ENCODE data around the gene CSPG5. TPM values are rescaled to one million over a fixed set of nuclear protein-coding genes. Genes with fewer than 3 reads are reported as not detected.

CSPG5 gene
- total and polyA plus RNA-seq, 4 donors: 0.33 to 7.0 (median 0.65) TPM

GRCh38 chr3:47612178-47612577 lies 33.5 kb upstream of the CSPG5 start:
- no peak overlapping the region for H3K4me3 ChIP-seq (ENCODE audit: low read length in 2 of 2)
- no peak for DNase-seq
- H3K4me1 ChIP-seq (ENCODE audit: control insufficient read depth in 1 of 2, insufficient read depth in 2 of 2, low read length in 2 of 2): peaks cover 0 to 10% of the 10 kb centered on the region in 2 donors
- peak; percentile 76 for ATAC-seq (ENCODE audit: low FRiP score)
- no peaks in the 10 kb centered on the region for H3K27me3 ChIP-seq (ENCODE audit: control insufficient read depth in 1 of 2, insufficient read depth in 2 of 2, low read length in 1 of 2)
- H3K9me3 ChIP-seq (ENCODE audit: control insufficient read depth, low read length): no peaks in the 10 kb centered on the region
- intact Hi-C loops (cut with DNase I): loop anchor here in 1 of 2 donors (5.0 kb wide), 1 partner anchor 190 kb away; the partner anchor contains the start of gene DHX30
- no peak overlapping the region for H3K27ac ChIP-seq (ENCODE audit: low read depth in 1 of 2, low read length in 2 of 2)
- H3K36me3 ChIP-seq (ENCODE audit: control insufficient read depth in 1 of 2, insufficient read depth in 2 of 2, low read length in 1 of 2): peaks cover 3% of the 10 kb centered on the region in 2 donors

- 16 to 27% methylated on average over 2 of the region's 2 CpGs for WGBS, 2 donors
- H3K27me3 ChIP-seq (ENCODE audit: control insufficient read depth in 1 of 2, insufficient read depth in 2 of 2, low read length in 1 of 2): no peaks in the 10 kb centered on the region
- H3K36me3 ChIP-seq (ENCODE audit: control insufficient read depth in 1 of 2, insufficient read depth in 2 of 2, low read length in 1 of 2): peaks cover 3% of the 10 kb centered on the region in 2 donors
- ATAC-seq (ENCODE audit: low FRiP score) (peak; percentile 11), DNase-seq (no peak)
- peak overlapping the region in 1 of 2 donors; percentile 80 for H3K27ac ChIP-seq (ENCODE audit: low read depth in 1 of 2, low read length in 2 of 2)
- H3K4me1 ChIP-seq (ENCODE audit: control insufficient read depth in 1 of 2, insufficient read depth in 2 of 2, low read length in 2 of 2): peaks cover 0 to 10% of the 10 kb centered on the region in 2 donors
- H3K9me3 ChIP-seq (ENCODE audit: control insufficient read depth, low read length): no peaks in the 10 kb centered on the region
- H3K4me3 ChIP-seq (ENCODE audit: low read length in 2 of 2): no peak overlapping the region
- intact Hi-C loops (cut with DNase I): loop anchor here in 1 of 2 donors (5.0 kb wide), 1 partner anchor 191 kb away; the partner anchor contains the start of gene DHX30
Measured at GRCh38 chr3:47611576-47611975, 32.9 kb upstream of the CSPG5 start.

- H3K9me3 ChIP-seq (ENCODE audit: control insufficient read depth, low read length): no peaks in the 10 kb centered on the region
- peaks cover 0 to 10% of the 10 kb centered on the region in 2 donors for H3K4me1 ChIP-seq (ENCODE audit: control insufficient read depth in 1 of 2, insufficient read depth in 2 of 2, low read length in 2 of 2)
- H3K4me3 ChIP-seq (ENCODE audit: low read length in 2 of 2): no peak overlapping the region
- ATAC-seq (ENCODE audit: low FRiP score) (no peak), DNase-seq (no peak)
- H3K36me3 ChIP-seq (ENCODE audit: control insufficient read depth in 1 of 2, insufficient read depth in 2 of 2, low read length in 1 of 2): peaks cover 3% of the 10 kb centered on the region in 2 donors
- WGBS, 2 donors: 20 to 27% methylated on average over 3 of the region's 3 CpGs
- no peaks in the 10 kb centered on the region for H3K27me3 ChIP-seq (ENCODE audit: control insufficient read depth in 1 of 2, insufficient read depth in 2 of 2, low read length in 1 of 2)
- intact Hi-C loops (cut with DNase I): loop anchor here in 1 of 2 donors (5.0 kb wide), 1 partner anchor 192 kb away; the partner anchor contains the start of gene DHX30
- H3K27ac ChIP-seq (ENCODE audit: low read depth in 1 of 2, low read length in 2 of 2): no peak overlapping the region
Measured at GRCh38 chr3:47610583-47610982, 31.9 kb upstream of the CSPG5 start.

- H3K4me3 ChIP-seq (ENCODE audit: low read length in 2 of 2): no peak overlapping the region
- 69 to 81% methylated on average over 2 of the region's 2 CpGs for WGBS, 2 donors
- no peaks in the 10 kb centered on the region for H3K9me3 ChIP-seq (ENCODE audit: control insufficient read depth, low read length)
- no peaks in the 10 kb centered on the region for H3K27me3 ChIP-seq (ENCODE audit: control insufficient read depth in 1 of 2, insufficient read depth in 2 of 2, low read length in 1 of 2)
- no peak overlapping the region for H3K27ac ChIP-seq (ENCODE audit: low read depth in 1 of 2, low read length in 2 of 2)
- peaks cover 0 to 6% of the 10 kb centered on the region in 2 donors for H3K4me1 ChIP-seq (ENCODE audit: control insufficient read depth in 1 of 2, insufficient read depth in 2 of 2, low read length in 2 of 2)
- no peak for DNase-seq
- H3K36me3 ChIP-seq (ENCODE audit: control insufficient read depth in 1 of 2, insufficient read depth in 2 of 2, low read length in 1 of 2): peaks cover 3% of the 10 kb centered on the region in 2 donors
- no peak for ATAC-seq (ENCODE audit: low FRiP score)
- intact Hi-C loops (cut with DNase I): no loop called here
Measured at GRCh38 chr3:47607335-47607734, 28.7 kb upstream of the CSPG5 start.

- ATAC-seq (ENCODE audit: low FRiP score): no peak
- no peaks in the 10 kb centered on the region for H3K4me1 ChIP-seq (ENCODE audit: control insufficient read depth in 1 of 2, insufficient read depth in 2 of 2, low read length in 2 of 2)
- WGBS, 2 donors: 76 to 81% methylated on average over 5 of the region's 5 CpGs
- peaks cover 3% of the 10 kb centered on the region in 2 donors for H3K36me3 ChIP-seq (ENCODE audit: control insufficient read depth in 1 of 2, insufficient read depth in 2 of 2, low read length in 1 of 2)
- H3K9me3 ChIP-seq (ENCODE audit: control insufficient read depth, low read length): no peaks in the 10 kb centered on the region
- no peak overlapping the region for H3K27ac ChIP-seq (ENCODE audit: low read depth in 1 of 2, low read length in 2 of 2)
- no peaks in the 10 kb centered on the region for H3K27me3 ChIP-seq (ENCODE audit: control insufficient read depth in 1 of 2, insufficient read depth in 2 of 2, low read length in 1 of 2)
- no peak for DNase-seq
- H3K4me3 ChIP-seq (ENCODE audit: low read length in 2 of 2): no peak overlapping the region
- intact Hi-C loops (cut with DNase I): no loop called here
Measured at GRCh38 chr3:47606165-47606564, 27.5 kb upstream of the CSPG5 start.

GRCh38 chr3:47605652-47606051 lies 27.0 kb upstream of the CSPG5 start:
- DNase-seq (no peak), ATAC-seq (ENCODE audit: low FRiP score) (no peak)
- Histone ChIP-seq H3K27me3 (ENCODE audit: control insufficient read depth in 1 of 2, insufficient read depth in 2 of 2, low read length in 1 of 2) (no peaks in the 10 kb centered on the region), H3K4me3 (ENCODE audit: low read length in 2 of 2) (no peak overlapping the region), H3K36me3 (ENCODE audit: control insufficient read depth in 1 of 2, insufficient read depth in 2 of 2, low read length in 1 of 2) (peaks cover 3% of the 10 kb centered on the region in 2 donors), H3K4me1 (ENCODE audit: control insufficient read depth in 1 of 2, insufficient read depth in 2 of 2, low read length in 2 of 2) (no peaks in the 10 kb centered on the region), H3K9me3 (ENCODE audit: control insufficient read depth, low read length) (no peaks in the 10 kb centered on the region), H3K27ac (ENCODE audit: low read depth in 1 of 2, low read length in 2 of 2) (no peak overlapping the region)
- intact Hi-C loops (cut with DNase I): no loop called here
- 3 to 6% methylated on average over 2 of the region's 2 CpGs for WGBS, 2 donors

- H3K9me3 ChIP-seq (ENCODE audit: control insufficient read depth, low read length): no peaks in the 10 kb centered on the region
- no peaks in the 10 kb centered on the region for H3K4me1 ChIP-seq (ENCODE audit: control insufficient read depth in 1 of 2, insufficient read depth in 2 of 2, low read length in 2 of 2)
- no peak overlapping the region for H3K27ac ChIP-seq (ENCODE audit: low read depth in 1 of 2, low read length in 2 of 2)
- H3K27me3 ChIP-seq (ENCODE audit: control insufficient read depth in 1 of 2, insufficient read depth in 2 of 2, low read length in 1 of 2): no peaks in the 10 kb centered on the region
- intact Hi-C loops (cut with DNase I): no loop called here
- no peak for DNase-seq
- H3K36me3 ChIP-seq (ENCODE audit: control insufficient read depth in 1 of 2, insufficient read depth in 2 of 2, low read length in 1 of 2): peaks cover 0 to 4% of the 10 kb centered on the region in 2 donors
- WGBS, 2 donors: 68 to 70% methylated on average over 2 of the region's 2 CpGs
- no peak for ATAC-seq (ENCODE audit: low FRiP score)
- H3K4me3 ChIP-seq (ENCODE audit: low read length in 2 of 2): no peak overlapping the region
Measured at GRCh38 chr3:47604145-47604544, 25.5 kb upstream of the CSPG5 start.

- no peaks in the 10 kb centered on the region for H3K27me3 ChIP-seq (ENCODE audit: control insufficient read depth in 1 of 2, insufficient read depth in 2 of 2, low read length in 1 of 2)
- H3K27ac ChIP-seq (ENCODE audit: low read depth in 1 of 2, low read length in 2 of 2): no peak overlapping the region
- no peaks in the 10 kb centered on the region for H3K4me1 ChIP-seq (ENCODE audit: control insufficient read depth in 1 of 2, insufficient read depth in 2 of 2, low read length in 2 of 2)
- intact Hi-C loops (cut with DNase I): no loop called here
- DNase-seq (no peak), ATAC-seq (ENCODE audit: low FRiP score) (no peak)
- no peak overlapping the region for H3K4me3 ChIP-seq (ENCODE audit: low read length in 2 of 2)
- no peaks in the 10 kb centered on the region for H3K9me3 ChIP-seq (ENCODE audit: control insufficient read depth, low read length)
- peaks cover 0 to 4% of the 10 kb centered on the region in 2 donors for H3K36me3 ChIP-seq (ENCODE audit: control insufficient read depth in 1 of 2, insufficient read depth in 2 of 2, low read length in 1 of 2)
Measured at GRCh38 chr3:47603332-47603731, 24.7 kb upstream of the CSPG5 start.

GRCh38 chr3:47601281-47601680 lies 22.6 kb upstream of the CSPG5 start:
- intact Hi-C loops (cut with DNase I): no loop called here
- ATAC-seq (ENCODE audit: low FRiP score): no peak

More at GRCh38 chr3:47601281-47601680, 22.6 kb upstream of the CSPG5 start:
- no peak overlapping the region for H3K4me3 ChIP-seq (ENCODE audit: low read length in 2 of 2)
- H3K9me3 ChIP-seq (ENCODE audit: control insufficient read depth, low read length): no peaks in the 10 kb centered on the region
- whole genome bisulfite sequencing, 2 donors: 95 to 97% methylated on average over 3 of the region's 3 CpGs
- peaks cover 0 to 4% of the 10 kb centered on the region in 2 donors for H3K36me3 ChIP-seq (ENCODE audit: control insufficient read depth in 1 of 2, insufficient read depth in 2 of 2, low read length in 1 of 2)
- no peak overlapping the region for H3K27ac ChIP-seq (ENCODE audit: low read depth in 1 of 2, low read length in 2 of 2)
- no peaks in the 10 kb centered on the region for H3K27me3 ChIP-seq (ENCODE audit: control insufficient read depth in 1 of 2, insufficient read depth in 2 of 2, low read length in 1 of 2)
- H3K4me1 ChIP-seq (ENCODE audit: control insufficient read depth in 1 of 2, insufficient read depth in 2 of 2, low read length in 2 of 2): no peaks in the 10 kb centered on the region
- no peak for DNase-seq
